T follicular helper cell (primary cell): ENCODE data around the gene TMEM134.

ENCODE experiments used
- DNase-seq: peaks from one replicate; pipeline ENCODE4 v3.0.0-alpha.2; 2020; ENCODE audit warnings: low read depth

TMEM134 gene

GRCh38 chr11:67500831-67501715 lies 32.0 kb upstream of the TMEM134 start:
- no peak for DNase-seq

GRCh38 chr11:67500484-67500821 lies 31.4 kb upstream of the TMEM134 start:
- no peak for DNase-seq

DNA sequence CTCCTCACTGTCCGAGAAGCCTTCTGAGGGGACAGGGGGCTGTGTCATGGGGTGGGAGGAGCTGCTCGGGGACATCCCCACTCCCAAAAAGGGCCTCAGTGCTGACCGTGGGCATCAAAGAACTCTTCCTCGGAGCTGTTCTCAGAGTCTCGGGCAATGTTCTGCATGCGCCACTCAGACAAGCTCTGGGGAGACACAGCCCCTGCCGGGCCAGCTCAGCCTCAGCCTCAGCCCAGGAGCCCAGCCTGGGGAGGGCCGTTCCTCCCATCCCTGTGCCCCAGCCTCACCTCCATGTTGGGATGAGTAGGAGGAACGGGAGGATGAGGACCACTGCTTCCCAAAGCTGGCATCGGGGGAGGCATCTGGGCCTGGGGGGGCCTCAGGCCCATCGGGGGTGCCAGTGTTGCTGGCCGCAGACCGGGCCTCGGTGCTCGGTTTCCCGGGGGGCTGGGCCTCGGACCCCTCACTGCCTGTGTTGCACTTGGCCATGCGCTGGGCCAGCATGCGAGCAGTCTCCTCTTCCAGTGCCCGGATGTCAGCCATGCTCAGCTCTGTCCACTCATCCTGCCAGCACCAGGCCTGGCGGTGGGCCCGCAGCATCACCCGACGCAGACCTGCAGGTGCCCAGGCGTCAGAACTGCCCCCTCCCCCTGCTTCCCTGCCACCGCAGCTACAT lies 30.9 kb upstream of the TMEM134 start:
- DNase-seq = no peak

DNA sequence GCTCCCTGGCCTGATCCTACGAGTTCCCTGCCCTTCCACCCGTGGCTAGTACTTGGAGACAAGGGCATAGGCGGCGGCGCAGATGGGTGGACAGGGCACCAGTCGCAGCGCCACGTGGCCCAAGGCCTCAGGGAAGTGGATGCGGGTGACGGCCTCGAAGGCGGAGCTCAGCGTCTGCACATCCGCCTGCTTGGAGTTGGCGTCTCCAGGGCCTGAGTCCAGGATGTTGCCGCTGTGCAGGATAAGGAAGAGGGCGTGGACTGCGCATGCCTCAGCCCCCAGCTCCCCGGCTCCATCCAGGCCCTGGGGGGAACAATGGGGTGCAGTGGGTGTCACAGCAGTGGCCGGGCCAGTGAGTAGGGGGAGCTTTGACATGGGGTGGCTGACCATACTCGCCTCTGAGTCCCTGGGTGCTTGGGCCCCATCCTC lies 29.5 kb upstream of the TMEM134 start:
- DNase-seq = no peak

DNA sequence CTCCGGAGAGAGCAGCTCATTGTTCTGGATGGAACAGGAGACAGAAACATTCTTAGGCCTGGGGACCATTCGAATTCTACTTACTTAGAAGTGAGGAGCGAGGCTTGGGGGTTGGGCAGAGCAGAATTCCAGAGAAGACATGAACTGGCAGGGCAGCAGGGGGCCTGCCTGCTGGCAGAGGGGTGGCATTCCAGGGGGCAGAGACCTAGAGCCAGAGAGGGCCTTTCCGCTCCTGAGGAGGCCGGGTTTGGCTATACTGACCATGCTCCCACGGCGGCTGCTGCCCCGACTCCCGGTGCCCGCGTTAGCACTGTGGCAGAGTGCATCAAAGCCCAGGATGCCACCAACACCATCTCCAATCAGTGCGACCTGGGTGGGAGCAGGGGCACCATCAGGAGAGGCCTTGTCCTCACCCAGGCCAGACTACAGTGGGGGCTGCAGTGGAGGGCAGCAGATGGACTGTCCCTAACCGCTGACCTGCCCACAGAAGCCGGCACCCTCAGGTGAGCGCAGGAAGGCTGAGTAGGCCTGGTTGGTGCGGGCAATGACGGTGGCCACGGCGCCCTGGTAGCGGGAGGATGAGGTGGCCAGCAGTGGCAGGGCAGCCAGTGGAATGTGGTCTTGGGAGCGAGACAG lies 28.7 kb upstream of the TMEM134 start:
- DNase-seq = no peak

DNA sequence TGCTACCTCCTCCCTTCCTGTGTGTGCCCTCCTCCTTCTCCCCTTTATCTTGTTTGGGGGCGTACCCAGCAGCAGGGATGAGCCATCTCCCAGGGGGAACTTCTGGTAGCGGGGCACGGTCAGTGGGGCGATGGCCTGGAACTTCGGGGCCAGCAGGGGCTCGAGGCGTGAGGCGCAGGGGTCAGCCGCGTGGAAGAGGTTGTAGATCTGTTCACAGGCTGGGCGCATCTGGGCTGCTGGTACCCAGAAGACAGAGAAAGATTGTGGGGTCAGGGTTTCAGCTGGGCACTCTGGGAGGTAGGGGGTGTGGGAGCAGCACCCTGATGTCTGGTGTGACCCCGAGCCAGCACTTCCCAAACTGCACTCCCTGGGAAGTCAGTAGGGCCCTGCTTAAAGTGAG lies 27.1 kb upstream of the TMEM134 start:
- DNase-seq = no peak

GRCh38 chr11:67495234-67496005 lies 26.4 kb upstream of the TMEM134 start:
- DNase-seq = no peak

DNA sequence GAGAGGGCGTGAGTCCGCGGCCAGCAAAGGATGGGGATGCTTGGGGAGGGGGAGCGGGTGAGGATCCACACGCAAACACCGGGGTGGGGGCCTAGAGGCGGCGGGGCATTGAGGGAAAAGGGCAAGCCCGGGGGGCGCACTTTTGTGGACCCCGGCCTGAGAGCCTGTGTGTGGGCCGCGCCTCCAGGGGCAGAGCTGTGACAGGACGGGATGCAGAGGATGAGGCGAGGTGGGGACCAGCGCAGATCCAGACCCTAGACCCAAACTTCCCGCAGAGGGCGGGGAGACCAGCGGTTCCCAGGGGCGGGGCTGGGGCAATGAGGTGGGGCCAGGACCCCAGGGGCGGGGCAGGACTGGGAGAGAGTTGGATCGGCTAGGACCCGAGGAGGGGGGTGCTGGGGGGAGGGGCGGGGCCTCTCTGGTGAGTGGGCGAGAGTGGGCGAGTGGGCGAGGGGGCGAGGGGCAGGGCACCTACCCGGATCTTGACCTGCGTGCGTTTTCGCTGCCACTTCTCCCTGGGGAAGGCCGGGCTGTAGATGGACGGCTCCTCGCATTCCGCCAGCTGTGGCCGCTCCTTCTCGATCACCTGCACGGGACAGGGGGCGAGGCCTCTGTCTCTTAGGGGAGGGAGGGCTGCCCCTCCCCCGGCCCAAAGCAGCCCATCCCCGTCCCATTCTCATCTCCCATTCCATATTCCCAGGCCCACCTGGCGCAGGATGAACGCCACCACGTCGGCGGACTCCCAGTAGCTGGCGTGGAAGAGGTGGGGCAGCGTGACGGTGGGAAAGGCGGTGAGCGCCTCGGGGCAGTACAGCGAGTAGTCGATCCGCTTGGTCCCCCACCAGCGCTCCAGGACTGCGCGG lies 25.6 kb upstream of the TMEM134 start:
- DNase-seq = no peak

GRCh38 chr11:67493548-67494370 lies 24.7 kb upstream of the TMEM134 start:
- DNase-seq = no peak

DNA sequence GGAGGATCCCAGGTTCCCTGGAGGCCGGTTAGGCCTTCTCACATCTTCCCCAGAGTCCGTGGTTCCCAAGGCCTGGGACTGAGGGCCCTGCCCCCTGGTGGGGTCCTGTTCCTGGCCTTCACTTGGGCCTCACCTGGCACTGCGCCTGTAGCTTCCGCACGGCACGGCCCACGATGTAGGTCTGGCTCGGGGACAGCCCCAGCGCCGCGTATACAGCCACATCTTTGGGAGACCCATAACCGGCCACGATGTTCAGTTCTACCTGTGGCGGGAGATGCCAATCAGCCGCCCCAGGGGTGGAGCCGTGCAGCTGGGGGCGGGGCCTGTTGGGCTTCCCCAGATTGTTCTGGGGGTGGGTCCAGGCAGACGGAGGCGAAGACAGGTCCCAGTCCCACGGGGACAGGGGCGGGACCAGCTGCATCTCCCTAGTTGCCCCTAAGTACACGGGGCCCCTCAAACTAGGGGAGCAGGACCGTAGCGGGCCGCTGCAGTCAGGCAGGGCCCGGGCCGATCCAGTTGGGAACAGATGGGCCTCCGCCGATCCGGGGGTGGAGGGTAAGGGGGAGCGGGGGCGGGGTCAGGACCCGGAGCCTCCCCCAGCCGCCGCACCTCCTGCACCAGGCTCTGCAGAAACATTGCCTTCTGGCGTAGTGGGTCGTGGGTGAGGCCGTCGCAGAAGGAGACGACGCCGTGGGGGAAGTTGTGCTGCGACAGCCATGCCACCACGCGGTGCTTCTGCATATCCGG lies 23.9 kb upstream of the TMEM134 start:
- no peak for DNase-seq

- DNase-seq = no peak
Observed at GRCh38 chr11:67492069-67492727, 23.1 kb upstream of the TMEM134 start.

DNA sequence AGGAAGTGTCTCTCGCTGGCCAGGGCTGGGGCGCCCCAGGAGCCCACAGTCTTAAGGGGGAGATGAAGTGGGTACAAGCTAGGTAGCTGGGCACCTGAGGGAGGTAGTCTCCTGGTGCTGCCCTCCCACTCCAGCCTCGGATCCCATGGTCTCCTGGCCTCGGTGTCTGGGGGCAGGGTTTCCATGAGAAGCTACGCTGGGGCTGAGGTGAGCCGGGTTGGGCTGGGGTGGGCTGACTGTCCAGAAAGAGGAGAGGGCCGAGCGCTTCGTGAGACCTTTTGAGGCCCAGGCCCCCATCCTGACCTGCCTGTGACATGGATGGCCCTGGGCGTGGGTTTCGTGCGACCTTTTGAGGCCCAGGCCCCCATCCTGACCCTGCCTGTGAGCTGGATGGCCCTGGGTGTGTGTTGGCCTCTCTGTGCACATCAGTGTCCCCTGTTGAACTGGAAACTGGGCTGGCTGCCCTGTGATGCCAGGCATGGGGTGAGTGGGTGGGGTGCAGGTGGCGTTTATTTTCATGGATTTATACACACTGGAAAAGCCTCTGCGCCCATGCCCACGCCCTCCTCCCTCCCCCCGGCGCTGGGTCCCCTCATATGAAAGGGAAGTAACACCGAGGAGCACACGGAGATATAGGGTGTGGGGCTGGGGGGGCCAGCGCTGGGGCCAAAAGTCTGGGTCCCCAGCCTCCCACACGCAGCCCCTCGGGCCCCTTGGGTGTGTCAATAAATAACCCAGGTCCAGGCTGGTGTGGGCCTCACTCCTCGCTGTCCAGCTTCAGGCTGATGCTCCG lies 22.4 kb upstream of the TMEM134 start:
- DNase-seq = no peak

GRCh38 chr11:67490727-67491065 lies 21.6 kb upstream of the TMEM134 start:
- no peak for DNase-seq

DNA sequence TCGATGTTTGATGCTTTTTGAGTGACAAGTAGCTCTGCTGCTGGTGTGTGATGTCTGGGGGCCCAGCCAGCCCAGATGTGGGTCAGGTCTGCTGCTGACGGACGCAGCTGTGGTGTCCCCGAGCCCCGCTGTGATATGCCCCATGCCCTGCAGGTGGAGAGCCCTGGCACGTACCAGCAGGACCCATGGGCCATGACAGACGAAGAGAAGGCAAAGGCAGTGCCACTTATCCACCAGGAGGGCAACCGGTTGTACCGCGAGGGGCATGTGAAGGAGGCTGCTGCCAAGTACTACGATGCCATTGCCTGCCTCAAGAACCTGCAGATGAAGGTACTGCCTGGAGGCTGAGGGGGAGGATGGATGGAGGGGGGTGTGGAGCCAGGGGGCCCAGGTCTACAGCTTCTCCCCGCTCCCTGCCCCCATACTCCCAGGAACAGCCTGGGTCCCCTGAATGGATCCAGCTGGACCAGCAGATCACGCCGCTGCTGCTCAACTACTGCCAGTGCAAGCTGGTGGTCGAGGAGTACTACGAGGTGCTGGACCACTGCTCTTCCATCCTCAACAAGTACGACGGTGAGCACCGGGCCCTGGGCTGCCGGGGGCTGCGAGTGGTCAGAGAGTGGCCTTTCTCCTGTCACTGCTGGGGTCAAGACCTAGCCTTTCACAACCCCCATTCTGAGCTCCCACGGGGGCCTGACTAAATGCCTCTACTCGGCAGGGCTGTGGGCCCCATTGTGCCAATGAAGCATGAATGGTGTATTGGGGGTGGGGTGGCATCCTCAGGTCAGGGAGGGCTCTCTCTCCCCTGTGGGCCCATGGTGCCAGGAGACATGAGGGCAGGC lies 21.1 kb upstream of the TMEM134 start:
- no peak for DNase-seq

DNA sequence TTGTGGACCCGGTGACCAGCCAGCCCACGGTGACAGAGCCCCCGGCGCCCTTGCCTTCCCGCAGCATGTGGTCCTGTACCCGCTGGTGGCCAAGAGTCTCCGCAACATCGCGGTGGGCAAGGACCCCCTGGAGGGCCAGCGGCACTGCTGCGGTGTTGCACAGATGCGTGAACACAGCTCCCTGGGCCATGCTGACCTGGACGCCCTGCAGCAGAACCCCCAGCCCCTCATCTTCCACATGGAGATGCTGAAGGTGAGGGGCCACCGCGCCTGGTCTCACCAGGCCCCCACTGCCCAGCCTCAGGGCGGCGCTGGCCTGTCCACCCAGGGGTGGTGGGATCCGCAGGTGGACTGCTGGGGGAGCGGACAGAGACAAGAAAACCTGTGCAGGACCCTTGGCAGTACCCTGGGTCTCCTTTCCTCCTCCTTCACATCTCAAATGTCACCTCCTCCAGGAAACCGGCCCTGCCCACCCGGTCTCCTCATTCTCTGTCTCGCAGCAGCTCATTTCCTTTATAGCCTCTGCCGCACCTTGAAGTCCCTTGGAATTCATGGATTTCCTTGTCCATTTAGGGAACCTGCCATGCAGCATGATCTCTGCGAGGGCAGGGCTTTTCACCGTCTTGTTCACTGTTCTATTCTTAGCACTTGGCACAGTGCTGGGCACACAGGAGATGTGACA lies 20.3 kb upstream of the TMEM134 start:
- DNase-seq = no peak

DNA sequence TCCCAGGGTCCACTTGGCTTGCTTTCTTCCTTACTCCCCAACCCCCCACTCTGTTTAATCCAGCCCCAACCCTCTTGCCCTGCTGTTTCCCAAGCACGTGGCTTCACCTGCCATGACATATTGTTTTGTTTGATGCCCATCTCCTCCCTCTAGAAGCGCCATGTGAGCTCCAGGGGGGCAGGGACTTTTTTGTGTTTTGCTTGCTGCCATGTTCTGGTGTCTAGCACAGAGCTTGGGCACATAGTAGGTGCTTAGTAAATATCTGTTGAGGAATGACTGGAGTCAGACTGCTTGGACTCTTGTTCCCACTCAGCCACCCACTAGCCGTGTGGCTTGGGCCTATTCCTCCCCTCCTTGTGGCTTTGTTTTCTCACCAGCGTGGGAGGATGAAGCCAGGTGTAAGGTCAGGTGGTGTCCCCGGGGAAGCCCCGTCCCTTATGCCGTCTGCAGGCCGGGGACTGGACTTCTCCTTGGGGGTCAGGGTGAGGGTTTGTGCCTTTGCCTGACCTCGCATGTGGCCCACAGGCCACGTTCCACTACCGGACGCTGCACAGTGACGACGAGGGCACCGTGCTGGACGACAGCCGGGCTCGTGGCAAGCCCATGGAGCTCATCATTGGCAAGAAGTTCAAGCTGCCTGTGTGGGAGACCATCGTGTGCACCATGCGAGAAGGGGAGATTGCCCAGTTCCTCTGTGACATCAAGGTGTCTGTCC lies 17.6 kb upstream of the TMEM134 start:
- DNase-seq = no peak
